Right renal pelvis (tissue), 4 donors: ENCODE results near the gene CD3E. TPM values are rescaled to one million over a fixed set of nuclear protein-coding genes. Genes with fewer than 3 reads are reported as not detected.

ENCODE experiments used
- DNase-seq, 4 donors: peaks; one replicate each; pipeline ENCODE4 v3.0.0-alpha.2; 2013; ENCODE audit warnings: low read depth in 4 of 4, low spot score in 3 of 4, missing footprints in 1 of 4
- polyA plus RNA-seq, 4 donors: library from polyadenylated mRNA; unstranded; fragments of 120-200 nt; gene quantifications; one replicate each; pipeline ENCODE4 v1.2.1, GENCODE V29; 2013; ENCODE audit not compliant: insufficient read length in 4 of 4

CD3E gene
- 1 to 10 TPM in 1 of 4 donors, under 1 TPM in 3; 0.28 to 1.2 (median 0.53) TPM for polyA plus RNA-seq

GRCh38 chr11:118304568-118305248 is at the start of gene CD3E:
Gene CD3E (plus strand): TSS chr11:118304730. CDS start chr11:118304953, 223 bp downstream.
- DNase-seq: no peak

DNA sequence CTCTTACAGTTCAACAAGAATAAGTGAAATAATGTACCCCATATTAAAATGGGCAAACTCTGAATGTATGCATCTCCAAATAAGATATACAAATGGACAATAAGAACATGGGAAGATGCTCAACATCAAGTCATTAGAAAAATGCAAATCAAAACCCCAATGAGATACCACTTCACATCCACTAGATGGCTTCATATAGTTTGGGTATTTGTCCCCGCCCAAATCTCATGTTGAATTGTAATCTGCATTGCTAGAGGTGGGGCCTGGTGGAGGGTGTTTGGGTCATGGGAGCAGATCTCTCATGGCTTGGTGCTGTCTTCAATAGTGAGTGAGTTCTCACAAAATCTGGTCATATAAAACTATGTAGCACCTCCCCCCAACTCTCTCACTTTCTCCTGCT is 46.1 kb upstream of the CD3E start:
- DNase-seq: no peak

GRCh38 chr11:118259138-118259537 is 45.4 kb upstream of the CD3E start:
- no peak for DNase-seq

DNA sequence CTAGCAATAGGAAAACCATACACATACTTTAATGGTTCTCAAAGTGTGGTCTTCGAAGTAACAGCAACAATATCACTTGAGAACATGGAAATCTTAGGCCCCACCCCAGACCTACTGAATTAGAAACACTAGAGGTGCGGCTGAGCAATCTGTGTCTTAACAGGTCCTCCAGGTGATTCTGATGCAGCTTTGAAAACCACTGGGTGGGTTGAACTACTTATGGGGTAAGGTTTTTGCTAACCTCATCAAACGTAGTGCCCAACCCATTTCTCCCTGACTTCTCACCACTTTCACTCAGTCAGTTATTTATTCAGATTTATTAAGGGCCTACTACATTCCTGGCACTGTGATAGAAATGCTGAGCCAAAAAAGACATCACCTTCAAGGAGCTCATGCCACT is 44.2 kb upstream of the CD3E start:
- no peak for DNase-seq

DNA sequence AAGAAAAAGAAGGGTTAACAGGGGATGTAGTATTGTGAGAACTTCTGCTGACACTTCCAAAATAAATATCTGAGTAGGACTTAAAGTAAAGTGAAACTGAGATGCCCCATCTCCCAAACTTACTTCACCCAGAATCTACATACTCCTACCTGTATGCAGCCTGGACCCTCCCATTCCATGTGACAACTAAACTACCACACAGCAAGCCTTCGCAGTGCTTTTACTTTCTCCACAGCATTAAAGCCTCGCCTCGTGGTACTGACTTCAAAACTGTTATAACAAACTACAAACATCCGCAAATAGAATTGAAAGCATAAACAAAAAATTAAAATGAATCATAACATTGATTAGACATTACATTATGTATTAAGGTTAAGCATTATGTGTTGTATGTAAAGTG is 41.4 kb upstream of the CD3E start:
- no peak for DNase-seq

DNA sequence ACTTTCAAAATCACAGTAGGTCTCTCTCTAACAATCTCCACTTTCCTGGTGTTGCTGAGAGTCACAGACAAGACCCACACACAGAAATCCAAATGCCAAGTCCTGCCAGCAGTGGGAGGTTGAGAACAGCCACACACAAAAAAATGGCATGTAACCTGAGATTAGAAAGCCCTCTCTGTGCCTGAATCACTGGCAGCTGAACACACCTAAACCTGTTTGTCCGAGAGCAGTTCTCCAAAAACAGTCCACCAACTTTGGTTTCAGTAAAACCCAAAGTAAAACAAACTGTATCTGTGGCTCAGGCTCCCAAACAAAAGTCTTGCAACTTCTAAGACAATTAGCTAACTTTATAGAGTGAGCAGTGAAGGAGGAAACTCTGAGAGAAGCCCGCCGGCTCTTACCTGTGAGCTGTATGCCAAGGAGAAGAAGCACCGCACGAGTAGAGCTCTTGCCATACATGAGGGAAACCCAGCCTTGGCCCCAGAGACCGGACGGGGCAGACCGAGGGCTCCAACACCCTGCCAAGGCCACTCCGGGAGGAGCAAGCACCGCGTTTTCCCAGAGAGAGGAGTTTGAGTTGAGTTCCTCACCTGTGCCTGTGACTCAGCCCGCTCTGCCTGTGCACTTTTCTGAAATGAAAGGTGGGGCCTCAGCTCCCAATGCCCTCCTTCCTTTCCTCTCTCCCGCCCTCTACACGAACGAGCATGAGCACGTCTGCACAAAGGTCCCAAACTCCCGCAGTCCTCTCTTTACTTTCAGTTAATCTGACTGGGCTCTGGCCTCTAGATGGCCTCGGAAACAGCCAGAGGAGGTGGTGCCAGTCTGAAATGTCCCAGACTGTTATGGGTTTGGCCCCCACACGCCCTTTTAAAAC is 40.6 kb upstream of the CD3E start, which contains the start of gene MPZL2:
Gene MPZL2, minus strand, starts transcription at position 603 of the 874 bp plus-strand sequence. Its CDS starts 144 bp downstream, at position 459.
- DNase-seq: peak in 2 of 4 donors; percentile 38 to 52

DNA sequence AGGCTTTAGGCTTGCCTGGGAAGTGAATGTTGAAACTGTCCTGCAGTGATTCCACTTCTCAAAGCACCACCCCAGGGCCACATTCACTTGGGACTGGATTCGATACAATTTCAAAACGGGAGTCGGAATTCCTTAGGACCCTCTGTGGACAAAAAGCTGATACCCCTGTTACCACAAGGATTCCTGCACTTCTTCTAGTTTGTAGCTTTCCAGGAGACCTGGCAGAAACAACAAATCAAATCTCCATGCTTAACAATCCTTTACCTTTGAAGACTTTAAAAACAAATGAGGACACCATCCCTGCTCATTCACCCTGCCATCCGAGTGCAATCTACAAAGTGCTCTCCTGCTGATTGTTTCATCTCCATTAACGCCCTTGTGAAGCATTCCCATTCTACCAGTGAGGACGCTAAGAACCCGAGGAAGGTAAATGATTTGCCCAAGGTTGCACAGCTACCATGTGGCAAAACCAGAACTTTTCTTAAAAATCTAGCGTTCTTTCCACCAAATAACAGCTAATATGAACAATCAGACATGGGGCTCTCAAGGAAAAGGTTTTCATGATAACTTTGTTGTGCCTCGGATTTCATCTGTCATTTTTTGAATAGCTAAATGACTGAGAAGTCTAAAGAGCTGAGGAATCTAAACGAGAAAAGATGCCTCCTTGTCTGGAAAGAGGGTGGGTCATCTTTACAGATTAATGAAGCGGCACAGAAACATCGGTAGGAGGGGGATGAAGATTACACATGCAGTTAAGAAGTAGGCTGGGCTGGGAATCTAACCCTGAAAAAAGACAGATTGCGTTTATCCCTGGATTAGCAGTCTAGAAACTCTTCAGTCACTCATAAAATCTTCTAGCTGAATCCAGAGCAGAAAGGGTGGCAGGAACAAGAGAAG is 39.7 kb upstream of the CD3E start:
- peak in 1 of 4 donors; percentile 10 for DNase-seq

GRCh38 chr11:118265954-118266353 is 38.6 kb upstream of the CD3E start:
- DNase-seq: no peak

DNA sequence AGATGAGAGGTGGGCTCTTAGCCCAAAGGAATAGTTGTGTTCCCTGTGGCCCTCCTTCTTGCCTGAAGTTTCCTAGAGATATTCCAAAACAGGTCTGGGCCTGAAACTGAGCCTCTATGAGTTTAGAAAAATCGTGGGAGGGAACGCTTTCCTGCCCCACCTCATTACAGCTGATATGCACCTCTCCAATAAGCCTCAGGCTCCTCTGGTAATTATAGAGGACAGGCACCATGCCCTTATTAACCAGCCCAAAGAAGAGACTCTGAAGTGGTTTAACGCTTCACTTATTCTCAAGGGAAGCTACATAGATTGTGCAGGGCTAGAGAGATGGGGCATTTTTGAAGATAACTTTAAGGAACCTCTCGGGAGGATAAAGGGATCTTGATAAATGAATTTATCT is 37.0 kb upstream of the CD3E start:
- no peak for DNase-seq

DNA sequence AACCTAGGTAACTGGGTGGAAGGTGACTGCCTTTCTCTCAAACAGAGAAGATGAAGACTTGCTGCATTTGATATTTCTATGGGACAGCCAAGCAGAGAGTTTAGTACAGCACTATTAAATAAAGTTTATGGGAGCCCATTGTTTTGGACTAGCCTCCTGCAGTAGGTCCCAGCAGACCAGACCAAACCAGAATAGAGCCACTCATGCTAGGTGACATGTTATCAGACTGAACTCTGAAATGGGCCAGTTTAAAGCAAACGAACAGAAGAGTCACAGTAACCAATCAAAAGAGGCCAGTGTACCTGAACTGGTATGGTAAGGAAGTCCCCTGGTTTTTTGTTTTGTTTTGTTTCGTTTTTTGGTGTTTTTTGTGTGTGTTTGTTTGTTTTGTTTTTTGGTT is 32.5 kb upstream of the CD3E start:
- no peak for DNase-seq

DNA sequence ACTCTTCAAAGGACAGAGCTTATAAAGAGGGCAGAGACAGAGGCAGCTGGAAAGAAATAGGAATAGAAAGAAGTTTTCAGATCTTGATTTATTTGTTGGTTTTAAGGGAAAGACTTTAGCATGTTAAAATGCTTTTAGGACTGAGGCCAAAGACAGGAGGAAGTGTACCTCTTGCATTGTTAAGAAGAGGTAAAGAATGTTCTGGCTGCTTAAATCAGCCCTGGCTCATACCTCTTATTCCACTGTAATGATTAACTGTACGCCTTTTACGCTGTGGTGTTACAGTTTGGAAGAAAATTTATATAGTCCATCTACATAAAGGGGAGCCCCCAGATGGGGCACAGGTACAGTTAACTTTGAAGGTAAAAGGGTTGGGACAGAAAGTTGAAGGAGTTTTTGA is 30.3 kb upstream of the CD3E start:
- DNase-seq: no peak

DNA sequence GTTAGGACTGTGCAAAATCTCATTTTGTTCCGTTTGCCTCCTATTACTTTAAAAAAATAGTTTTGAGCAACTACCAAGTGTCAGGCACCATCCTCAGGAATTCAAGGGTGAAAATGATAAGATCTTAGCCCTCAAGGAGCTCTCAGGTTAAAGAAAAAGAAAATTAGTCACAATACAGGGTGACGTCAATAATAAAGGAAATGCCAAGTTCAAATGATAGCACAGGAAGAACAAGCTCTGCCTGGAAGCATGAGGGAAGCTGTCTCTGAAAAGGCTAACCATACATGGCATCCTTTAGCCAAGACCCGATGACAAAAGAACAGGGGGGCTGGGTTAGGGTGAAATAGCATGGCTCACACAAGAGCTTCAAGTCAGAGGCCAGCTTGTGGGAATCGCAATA is 29.4 kb upstream of the CD3E start:
- DNase-seq: no peak

GRCh38 chr11:118276422-118276821 is 28.1 kb upstream of the CD3E start:
- no peak for DNase-seq

GRCh38 chr11:118277312-118277711 is 27.2 kb upstream of the CD3E start:
- no peak for DNase-seq

GRCh38 chr11:118281284-118281683 is 23.2 kb upstream of the CD3E start:
- DNase-seq: no peak

DNA sequence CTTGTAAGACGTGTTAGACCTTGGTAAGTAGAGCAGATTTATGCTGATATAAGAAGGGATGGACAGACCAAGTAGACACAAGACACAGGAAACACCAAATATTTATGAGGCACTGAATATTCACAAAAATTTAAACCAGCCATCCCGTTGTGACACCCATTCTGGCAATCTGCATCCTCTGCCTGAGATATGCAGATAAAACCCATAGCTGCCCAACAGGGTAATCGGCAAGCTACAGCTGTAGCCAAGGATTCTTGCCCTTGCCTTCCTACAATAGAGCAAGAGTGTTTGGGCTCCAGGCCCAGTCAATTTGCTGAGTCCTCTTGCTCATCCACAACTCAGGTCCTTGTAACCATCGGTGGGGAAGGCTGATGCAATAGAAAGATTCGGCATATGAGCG is 21.9 kb upstream of the CD3E start:
- DNase-seq: no peak

DNA sequence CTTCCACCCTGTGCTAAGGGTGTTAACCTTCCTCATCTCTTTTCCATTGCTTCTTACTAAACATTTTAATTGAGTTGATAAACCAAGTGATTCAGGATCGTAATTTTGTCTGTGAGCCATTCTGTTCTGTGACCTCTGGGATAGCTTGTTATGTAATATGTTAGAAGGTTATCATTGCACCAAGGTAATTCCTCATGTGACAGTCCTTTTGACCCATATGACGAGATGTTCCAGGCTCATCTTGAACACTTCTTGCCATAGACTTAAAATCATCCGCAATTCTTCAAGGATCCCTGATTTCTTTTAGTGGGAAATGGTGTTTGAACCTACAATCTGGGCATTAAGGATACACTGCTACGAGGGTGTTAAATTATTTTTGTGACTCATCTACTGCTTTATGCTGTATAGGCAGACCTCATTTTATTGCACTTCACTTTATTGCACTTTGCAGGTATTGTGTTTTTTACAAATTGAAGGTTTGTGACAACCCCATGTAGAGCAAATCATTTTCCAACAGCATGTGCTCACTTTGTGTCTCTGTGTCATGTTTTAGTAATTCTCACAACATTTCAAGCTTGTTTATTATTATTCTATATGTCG is 21.4 kb upstream of the CD3E start:
- no peak for DNase-seq

GRCh38 chr11:118283756-118284350 is 20.7 kb upstream of the CD3E start:
- no peak for DNase-seq

DNA sequence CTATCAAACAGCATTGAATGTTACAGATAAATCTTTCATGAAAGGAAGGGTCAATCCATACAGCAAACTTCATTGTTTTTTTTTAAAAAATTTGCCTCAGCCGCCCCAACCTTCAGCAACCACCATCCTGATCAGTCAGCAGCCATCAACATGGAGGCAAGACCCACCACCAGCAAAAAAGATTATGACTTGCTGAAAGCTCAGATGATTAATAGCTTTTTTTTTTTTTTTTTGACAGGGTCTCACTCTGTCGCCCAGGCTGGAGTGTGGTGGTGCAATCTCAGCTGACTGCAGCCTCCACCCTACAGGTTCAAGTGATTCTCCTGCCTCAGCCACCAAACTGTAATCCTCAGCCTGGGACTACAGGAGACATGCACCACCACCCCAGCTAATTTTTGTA is 18.0 kb upstream of the CD3E start:
- DNase-seq: no peak

- no peak for DNase-seq
Measured at GRCh38 chr11:118287006-118287405, 17.5 kb upstream of the CD3E start.
